IPS DF 6.9 (cell line): Measurements from ENCODE around the gene AOPEP.

ENCODE experiments used
- DNase-seq: peaks from one replicate; pipeline ENCODE4 v3.0.0-alpha.2; 2013; ENCODE audit warnings: low read depth, low spot score
- H3K27ac ChIP-seq: one replicate; pipeline ENCODE4 v1.5.1; 2013; ENCODE audit warnings: low read length, control low read depth
- H3K27me3 ChIP-seq: 2 replicates; pipeline ENCODE4 v1.6.1; 2013; ENCODE audit warnings: mild to moderate bottlenecking, low read length; ENCODE audit not compliant: control insufficient read depth, insufficient read depth
- H3K36me3 ChIP-seq: 2 replicates; pipeline ENCODE4 v1.6.1; 2013; ENCODE audit warnings: low read length; ENCODE audit not compliant: control insufficient read depth, insufficient read depth
- H3K4me1 ChIP-seq: 2 replicates; pipeline ENCODE4 v1.6.1; 2013; ENCODE audit warnings: low read length; ENCODE audit not compliant: control insufficient read depth, insufficient read depth
- H3K4me3 ChIP-seq: 2 replicates; pipeline ENCODE4 v1.5.1; 2013; ENCODE audit warnings: mild to moderate bottlenecking, low read length
- H3K9me3 ChIP-seq: 2 replicates; pipeline ENCODE4 v1.6.1; 2013; ENCODE audit warnings: low read length, inconsistent platforms; ENCODE audit not compliant: control insufficient read depth, insufficient read depth
- WGBS: extraction: QIAGEN DNeasy Blood & Tissue Kit; methylation state at CpG from one replicate; pipeline ENCODE4 v1.1.7; 2013; ENCODE audit warnings: mixed read lengths, missing lambda C conversion rate; ENCODE audit not compliant: insufficient read length, insufficient coverage; 5-methylcytosine and 5-hydroxymethylcytosine counted together

Gene AOPEP

GRCh38 chr9:95058795-95059386 lies 332.4 kb downstream of the AOPEP start:
- WGBS: no CpG with 5 or more reads among the region's 7 CpGs
- Histone ChIP-seq H3K9me3 (peaks cover 1% of the 10 kb centered on the region; the same call in 1 of the 2 replicates), H3K27ac (no peak overlapping the region), H3K4me1 (peaks cover 3% of the 10 kb centered on the region), H3K27me3 (no peaks in the 10 kb centered on the region), H3K4me3 (no peak overlapping the region), H3K36me3 (no peaks in the 10 kb centered on the region)
- DNase-seq: no peak

- Histone ChIP-seq H3K4me1 (peaks cover 3% of the 10 kb centered on the region), H3K36me3 (no peaks in the 10 kb centered on the region), H3K9me3 (peaks cover 1% of the 10 kb centered on the region; the same call in 1 of the 2 replicates), H3K4me3 (no peak overlapping the region), H3K27ac (no peak overlapping the region), H3K27me3 (no peaks in the 10 kb centered on the region)
- WGBS: no CpG with 5 or more reads among the region's 5 CpGs
- DNase-seq: no peak
These were observed 333.7 kb downstream of the AOPEP start for GRCh38 chr9:95060234-95060633.

GRCh38 chr9:95060916-95061315 lies 334.4 kb downstream of the AOPEP start:
- Histone ChIP-seq H3K4me1 (peaks cover 3% of the 10 kb centered on the region), H3K27ac (no peak overlapping the region), H3K4me3 (no peak overlapping the region), H3K9me3 (peaks cover 1% of the 10 kb centered on the region; the same call in 1 of the 2 replicates), H3K36me3 (no peaks in the 10 kb centered on the region), H3K27me3 (no peaks in the 10 kb centered on the region)
- no CpG with 5 or more reads among the region's 2 CpGs for WGBS
- no peak for DNase-seq

- no peak overlapping the region for H3K4me3 ChIP-seq
- no peak overlapping the region for H3K27ac ChIP-seq
- H3K27me3 ChIP-seq: no peaks in the 10 kb centered on the region
- no peaks in the 10 kb centered on the region for H3K9me3 ChIP-seq
- no peaks in the 10 kb centered on the region for H3K36me3 ChIP-seq
- no CpG with 5 or more reads among the region's 13 CpGs for WGBS
- DNase-seq: no peak
- peaks cover 1% of the 10 kb centered on the region; the same call in 1 of the 2 replicates for H3K4me1 ChIP-seq
These were observed 335.6 kb downstream of the AOPEP start for GRCh38 chr9:95061916-95062595.

GRCh38 chr9:95062596-95063065 lies 336.1 kb downstream of the AOPEP start:
- no peak overlapping the region for H3K4me3 ChIP-seq
- DNase-seq: no peak
- no peaks in the 10 kb centered on the region for H3K36me3 ChIP-seq
- no peak overlapping the region for H3K27ac ChIP-seq
- H3K27me3 ChIP-seq: no peaks in the 10 kb centered on the region
- no CpG with 5 or more reads among the region's 7 CpGs for WGBS
- no peaks in the 10 kb centered on the region for H3K9me3 ChIP-seq
- no peaks in the 10 kb centered on the region for H3K4me1 ChIP-seq

- DNase-seq: no peak
- Histone ChIP-seq H3K4me3 (no peak overlapping the region), H3K4me1 (no peaks in the 10 kb centered on the region), H3K36me3 (no peaks in the 10 kb centered on the region), H3K27me3 (no peaks in the 10 kb centered on the region), H3K27ac (no peak overlapping the region), H3K9me3 (no peaks in the 10 kb centered on the region)
- no CpG with 5 or more reads among the region's 10 CpGs for WGBS
These were observed 336.8 kb downstream of the AOPEP start for GRCh38 chr9:95063300-95063699.

GRCh38 chr9:95065224-95065623 lies 338.7 kb downstream of the AOPEP start:
- Histone ChIP-seq H3K36me3 (no peaks in the 10 kb centered on the region), H3K4me1 (0 out of 2 replicates have a peak, but pooled peaks cover 1% of the 10 kb centered on the region)

GRCh38 chr9:95067057-95067456 lies 340.6 kb downstream of the AOPEP start:
- Histone ChIP-seq H3K4me3 (no peak overlapping the region), H3K27ac (no peak overlapping the region), H3K9me3 (no peaks in the 10 kb centered on the region), H3K27me3 (no peaks in the 10 kb centered on the region), H3K36me3 (no peaks in the 10 kb centered on the region), H3K4me1 (0 out of 2 replicates have a peak, but pooled peaks cover 1% of the 10 kb centered on the region)
- DNase-seq: no peak
- WGBS: no CpG with 5 or more reads among the region's 6 CpGs

More at GRCh38 chr9:95065224-95065623, 338.7 kb downstream of the AOPEP start:
- H3K9me3 ChIP-seq: no peaks in the 10 kb centered on the region
- no peaks in the 10 kb centered on the region for H3K27me3 ChIP-seq
- no peak overlapping the region for H3K27ac ChIP-seq
- no peak overlapping the region for H3K4me3 ChIP-seq
- WGBS: no CpG with 5 or more reads among the region's 11 CpGs
- no peak for DNase-seq

GRCh38 chr9:95067897-95068296 lies 341.4 kb downstream of the AOPEP start:
- H3K27ac ChIP-seq: no peak overlapping the region
- 0 out of 2 replicates have a peak, but pooled peaks cover 1% of the 10 kb centered on the region for H3K4me1 ChIP-seq
- WGBS: no CpG with 5 or more reads among the region's 2 CpGs
- no peak overlapping the region for H3K4me3 ChIP-seq
- no peaks in the 10 kb centered on the region for H3K9me3 ChIP-seq
- no peaks in the 10 kb centered on the region for H3K27me3 ChIP-seq
- H3K36me3 ChIP-seq: no peaks in the 10 kb centered on the region
- no peak for DNase-seq

- Histone ChIP-seq H3K4me3 (no peak overlapping the region), H3K27ac (no peak overlapping the region), H3K4me1 (0 out of 2 replicates have a peak, but pooled peaks cover 1% of the 10 kb centered on the region), H3K36me3 (no peaks in the 10 kb centered on the region), H3K27me3 (no peaks in the 10 kb centered on the region), H3K9me3 (no peaks in the 10 kb centered on the region)
- no CpG with 5 or more reads among the region's 8 CpGs for WGBS
- no peak for DNase-seq
These were observed 344.1 kb downstream of the AOPEP start for GRCh38 chr9:95070549-95071021.
